SK-N-SH treated with all-trans-retinoic acid at 6 μM for 48 hours (cell line): ENCODE measurements around the gene IFIT1B.

Experiments used
- ATAC-seq: fragments of 200-7000 bp; cut with Tn5 transposase; 3 replicates; pipeline ENCODE4 v1.9.1; 2020; ENCODE audit warnings: mild to moderate bottlenecking, moderate library complexity
- GLIS3 ChIP-seq: fragments of 250-450 bp; sonication (Bioruptor Pico); IDR thresholded peaks from 2 replicates; pipeline ENCODE4 v1.5.0; 2020; ENCODE audit warnings: mild to moderate bottlenecking, moderate library complexity
- ISL1 ChIP-seq: fragments of 250-450 bp; sonication (Bioruptor Pico); IDR thresholded peaks from 2 replicates; pipeline ENCODE4 v2.1.2; 2022; ENCODE audit warnings: mild to moderate bottlenecking, moderate library complexity
- OSR1 ChIP-seq: fragments of 250-450 bp; sonication (Bioruptor Pico); IDR thresholded peaks from 2 replicates; pipeline ENCODE4 v1.8.0; 2022; ENCODE audit warnings: moderate library complexity, mild to moderate bottlenecking, inconsistent platforms
- RARB ChIP-seq: fragments of 250-450 bp; sonication (Bioruptor Pico); IDR thresholded peaks from 2 replicates; pipeline ENCODE4 v1.8.0; 2021; ENCODE audit warnings: mild to moderate bottlenecking, moderate library complexity
- SNAI2 ChIP-seq: fragments of 250-450 bp; sonication (Bioruptor Pico); IDR thresholded peaks from 2 replicates; pipeline ENCODE4 v1.5.0; 2020; ENCODE audit warnings: mild to moderate bottlenecking, moderate library complexity
- TCF4 ChIP-seq: fragments of 250-450 bp; sonication (Bioruptor Pico); IDR thresholded peaks from 2 replicates; pipeline ENCODE4 v1.8.0; 2021; ENCODE audit warnings: mild to moderate bottlenecking, moderate library complexity, borderline replicate concordance
- TOX ChIP-seq: fragments of 250-450 bp; sonication (Bioruptor Pico); IDR thresholded peaks from 2 replicates; pipeline ENCODE4 v1.8.0; 2021; ENCODE audit warnings: mild to moderate bottlenecking, moderate library complexity, borderline replicate concordance
- ZFP3 ChIP-seq: fragments of 250-450 bp; sonication (Bioruptor Pico); IDR thresholded peaks from 2 replicates; pipeline ENCODE4 v1.5.0; 2020; ENCODE audit warnings: mild to moderate bottlenecking, moderate library complexity
- ZFP30 ChIP-seq: fragments of 450-650 bp; formaldehyde crosslinking; IDR thresholded peaks from 2 replicates; pipeline ENCODE4 v1.5.0; 2022; ENCODE audit warnings: mild to moderate bottlenecking, moderate library complexity
- ZNF565 ChIP-seq: fragments of 450-650 bp; formaldehyde crosslinking; conservative IDR thresholded peaks from 2 replicates; pipeline ENCODE4 v1.5.0; 2020; ENCODE audit warnings: low read depth, mild to moderate bottlenecking, moderate library complexity
- ZNF70 ChIP-seq: fragments of 450-650 bp; formaldehyde crosslinking; IDR thresholded peaks from 2 replicates; pipeline ENCODE4 v1.5.0; 2020; ENCODE audit warnings: mild to moderate bottlenecking, moderate library complexity
- ZNF8 ChIP-seq: fragments of 450-650 bp; formaldehyde crosslinking; IDR thresholded peaks from 2 replicates; pipeline ENCODE4 v1.5.0; 2020; ENCODE audit warnings: mild to moderate bottlenecking, moderate library complexity
- TF ChIP-seq, protein P1 (sequence below): fragments of 250-450 bp; sonication (Bioruptor Pico); IDR thresholded peaks from 2 replicates; pipeline ENCODE4 v1.5.1; 2020; ENCODE audit warnings: low read depth, mild to moderate bottlenecking, moderate library complexity
- TF ChIP-seq, protein P2 (sequence below): fragments of 250-450 bp; sonication (Bioruptor Pico); IDR thresholded peaks from 2 replicates; pipeline ENCODE4 v1.8.0; 2021; ENCODE audit warnings: low read depth, mild to moderate bottlenecking, moderate library complexity, borderline replicate concordance
- TF ChIP-seq, protein P3 (sequence below): fragments of 250-450 bp; sonication (Bioruptor Pico); IDR thresholded peaks from 2 replicates; pipeline ENCODE4 v1.5.0; 2020; ENCODE audit warnings: mild to moderate bottlenecking, moderate library complexity
- TF ChIP-seq, protein P4 (sequence below): fragments of 250-450 bp; sonication (Bioruptor Pico); IDR thresholded peaks from 2 replicates; pipeline ENCODE4 v1.8.0; 2020; ENCODE audit warnings: mild to moderate bottlenecking, moderate library complexity, borderline replicate concordance
- TF ChIP-seq, protein P5 (sequence below): fragments of 250-450 bp; sonication (Bioruptor Pico); IDR thresholded peaks from 2 replicates; pipeline ENCODE4 v1.5.1; 2021; ENCODE audit warnings: mild to moderate bottlenecking, moderate library complexity

IFIT1B gene

DNA sequence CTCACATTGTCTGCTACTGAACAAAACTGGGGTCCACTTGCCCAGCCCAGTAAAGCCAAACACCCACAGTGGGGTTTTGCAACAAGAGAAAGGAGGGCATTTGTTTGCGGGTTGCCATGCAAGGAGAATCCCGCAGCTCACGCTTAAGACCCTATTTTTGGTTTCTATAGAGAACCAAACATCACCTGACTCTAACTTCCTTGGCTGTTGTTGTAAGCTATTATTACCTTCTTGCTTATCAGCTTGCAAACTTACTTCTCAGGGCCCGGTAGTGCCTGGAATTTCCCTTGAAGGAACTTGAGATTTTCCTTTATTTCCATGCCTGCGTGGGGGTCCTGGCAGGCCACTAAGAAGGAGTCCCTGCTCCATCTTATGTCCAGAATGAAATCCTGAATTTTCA, 29.4 kb upstream of the IFIT1B start:
- TF ChIP-seq GLIS3 (CRISPR knock-in tag) (no peak), ISL1 (no peak), TCF4 (CRISPR knock-in tag) (no peak), ZFP3 (CRISPR knock-in tag) (no peak), ZNF70 (no peak), ZNF565 (CRISPR knock-in tag) (no peak), SNAI2 (no peak), OSR1 (CRISPR knock-in tag) (no peak), ZNF8 (CRISPR knock-in tag) (no peak), TOX (CRISPR knock-in tag) (no peak), RARB (CRISPR knock-in tag) (no peak)
- TF ChIP-seq, protein P1, sequence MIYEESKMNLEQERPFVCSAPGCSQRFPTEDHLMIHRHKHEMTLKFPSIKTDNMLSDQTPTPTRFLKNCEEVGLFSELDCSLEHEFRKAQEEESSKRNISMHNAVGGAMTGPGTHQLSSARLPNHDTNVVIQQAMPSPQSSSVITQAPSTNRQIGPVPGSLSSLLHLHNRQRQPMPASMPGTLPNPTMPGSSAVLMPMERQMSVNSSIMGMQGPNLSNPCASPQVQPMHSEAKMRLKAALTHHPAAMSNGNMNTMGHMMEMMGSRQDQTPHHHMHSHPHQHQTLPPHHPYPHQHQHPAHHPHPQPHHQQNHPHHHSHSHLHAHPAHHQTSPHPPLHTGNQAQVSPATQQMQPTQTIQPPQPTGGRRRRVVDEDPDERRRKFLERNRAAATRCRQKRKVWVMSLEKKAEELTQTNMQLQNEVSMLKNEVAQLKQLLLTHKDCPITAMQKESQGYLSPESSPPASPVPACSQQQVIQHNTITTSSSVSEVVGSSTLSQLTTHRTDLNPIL (CRISPR knock-in tag): no peak
- TF ChIP-seq, protein P2, sequence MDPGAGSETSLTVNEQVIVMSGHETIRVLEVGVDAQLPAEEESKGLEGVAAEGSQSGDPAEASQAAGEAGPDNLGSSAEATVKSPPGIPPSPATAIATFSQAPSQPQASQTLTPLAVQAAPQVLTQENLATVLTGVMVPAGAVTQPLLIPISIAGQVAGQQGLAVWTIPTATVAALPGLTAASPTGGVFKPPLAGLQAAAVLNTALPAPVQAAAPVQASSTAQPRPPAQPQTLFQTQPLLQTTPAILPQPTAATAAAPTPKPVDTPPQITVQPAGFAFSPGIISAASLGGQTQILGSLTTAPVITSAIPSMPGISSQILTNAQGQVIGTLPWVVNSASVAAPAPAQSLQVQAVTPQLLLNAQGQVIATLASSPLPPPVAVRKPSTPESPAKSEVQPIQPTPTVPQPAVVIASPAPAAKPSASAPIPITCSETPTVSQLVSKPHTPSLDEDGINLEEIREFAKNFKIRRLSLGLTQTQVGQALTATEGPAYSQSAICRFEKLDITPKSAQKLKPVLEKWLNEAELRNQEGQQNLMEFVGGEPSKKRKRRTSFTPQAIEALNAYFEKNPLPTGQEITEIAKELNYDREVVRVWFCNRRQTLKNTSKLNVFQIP: no peak
- TF ChIP-seq, protein P3, sequence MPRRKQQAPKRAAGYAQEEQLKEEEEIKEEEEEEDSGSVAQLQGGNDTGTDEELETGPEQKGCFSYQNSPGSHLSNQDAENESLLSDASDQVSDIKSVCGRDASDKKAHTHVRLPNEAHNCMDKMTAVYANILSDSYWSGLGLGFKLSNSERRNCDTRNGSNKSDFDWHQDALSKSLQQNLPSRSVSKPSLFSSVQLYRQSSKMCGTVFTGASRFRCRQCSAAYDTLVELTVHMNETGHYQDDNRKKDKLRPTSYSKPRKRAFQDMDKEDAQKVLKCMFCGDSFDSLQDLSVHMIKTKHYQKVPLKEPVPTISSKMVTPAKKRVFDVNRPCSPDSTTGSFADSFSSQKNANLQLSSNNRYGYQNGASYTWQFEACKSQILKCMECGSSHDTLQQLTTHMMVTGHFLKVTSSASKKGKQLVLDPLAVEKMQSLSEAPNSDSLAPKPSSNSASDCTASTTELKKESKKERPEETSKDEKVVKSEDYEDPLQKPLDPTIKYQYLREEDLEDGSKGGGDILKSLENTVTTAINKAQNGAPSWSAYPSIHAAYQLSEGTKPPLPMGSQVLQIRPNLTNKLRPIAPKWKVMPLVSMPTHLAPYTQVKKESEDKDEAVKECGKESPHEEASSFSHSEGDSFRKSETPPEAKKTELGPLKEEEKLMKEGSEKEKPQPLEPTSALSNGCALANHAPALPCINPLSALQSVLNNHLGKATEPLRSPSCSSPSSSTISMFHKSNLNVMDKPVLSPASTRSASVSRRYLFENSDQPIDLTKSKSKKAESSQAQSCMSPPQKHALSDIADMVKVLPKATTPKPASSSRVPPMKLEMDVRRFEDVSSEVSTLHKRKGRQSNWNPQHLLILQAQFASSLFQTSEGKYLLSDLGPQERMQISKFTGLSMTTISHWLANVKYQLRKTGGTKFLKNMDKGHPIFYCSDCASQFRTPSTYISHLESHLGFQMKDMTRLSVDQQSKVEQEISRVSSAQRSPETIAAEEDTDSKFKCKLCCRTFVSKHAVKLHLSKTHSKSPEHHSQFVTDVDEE (CRISPR knock-in tag): no peak
- no peak for ATAC-seq

DNA sequence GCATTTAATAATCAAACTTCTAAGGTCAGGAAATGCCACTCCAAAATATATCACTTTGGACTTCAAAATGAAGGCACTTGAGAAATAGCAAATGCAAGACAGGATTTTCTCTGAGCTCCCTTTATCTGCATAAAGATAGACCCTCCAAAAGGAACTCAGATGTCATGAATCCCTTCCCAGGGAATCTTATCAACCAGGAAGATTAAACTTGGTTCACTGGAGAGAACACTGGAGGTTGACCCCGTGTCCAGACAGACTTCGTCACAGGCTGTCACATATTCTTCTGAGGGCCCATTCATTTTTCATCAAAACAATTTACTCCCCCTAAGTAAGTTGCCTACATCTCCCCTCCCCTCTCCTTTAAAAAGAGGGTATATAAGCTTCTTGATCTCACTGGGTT, 28.9 kb upstream of the IFIT1B start:
- ATAC-seq: no peak
- TF ChIP-seq ZFP30 (CRISPR knock-in tag): no peak
- TF ChIP-seq, protein P4, sequence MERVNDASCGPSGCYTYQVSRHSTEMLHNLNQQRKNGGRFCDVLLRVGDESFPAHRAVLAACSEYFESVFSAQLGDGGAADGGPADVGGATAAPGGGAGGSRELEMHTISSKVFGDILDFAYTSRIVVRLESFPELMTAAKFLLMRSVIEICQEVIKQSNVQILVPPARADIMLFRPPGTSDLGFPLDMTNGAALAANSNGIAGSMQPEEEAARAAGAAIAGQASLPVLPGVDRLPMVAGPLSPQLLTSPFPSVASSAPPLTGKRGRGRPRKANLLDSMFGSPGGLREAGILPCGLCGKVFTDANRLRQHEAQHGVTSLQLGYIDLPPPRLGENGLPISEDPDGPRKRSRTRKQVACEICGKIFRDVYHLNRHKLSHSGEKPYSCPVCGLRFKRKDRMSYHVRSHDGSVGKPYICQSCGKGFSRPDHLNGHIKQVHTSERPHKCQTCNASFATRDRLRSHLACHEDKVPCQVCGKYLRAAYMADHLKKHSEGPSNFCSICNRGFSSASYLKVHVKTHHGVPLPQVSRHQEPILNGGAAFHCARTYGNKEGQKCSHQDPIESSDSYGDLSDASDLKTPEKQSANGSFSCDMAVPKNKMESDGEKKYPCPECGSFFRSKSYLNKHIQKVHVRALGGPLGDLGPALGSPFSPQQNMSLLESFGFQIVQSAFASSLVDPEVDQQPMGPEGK: no peak
- no peak for TF ChIP-seq GLIS3 (CRISPR knock-in tag)
- TF ChIP-seq, protein P1 (CRISPR knock-in tag): no peak

DNA sequence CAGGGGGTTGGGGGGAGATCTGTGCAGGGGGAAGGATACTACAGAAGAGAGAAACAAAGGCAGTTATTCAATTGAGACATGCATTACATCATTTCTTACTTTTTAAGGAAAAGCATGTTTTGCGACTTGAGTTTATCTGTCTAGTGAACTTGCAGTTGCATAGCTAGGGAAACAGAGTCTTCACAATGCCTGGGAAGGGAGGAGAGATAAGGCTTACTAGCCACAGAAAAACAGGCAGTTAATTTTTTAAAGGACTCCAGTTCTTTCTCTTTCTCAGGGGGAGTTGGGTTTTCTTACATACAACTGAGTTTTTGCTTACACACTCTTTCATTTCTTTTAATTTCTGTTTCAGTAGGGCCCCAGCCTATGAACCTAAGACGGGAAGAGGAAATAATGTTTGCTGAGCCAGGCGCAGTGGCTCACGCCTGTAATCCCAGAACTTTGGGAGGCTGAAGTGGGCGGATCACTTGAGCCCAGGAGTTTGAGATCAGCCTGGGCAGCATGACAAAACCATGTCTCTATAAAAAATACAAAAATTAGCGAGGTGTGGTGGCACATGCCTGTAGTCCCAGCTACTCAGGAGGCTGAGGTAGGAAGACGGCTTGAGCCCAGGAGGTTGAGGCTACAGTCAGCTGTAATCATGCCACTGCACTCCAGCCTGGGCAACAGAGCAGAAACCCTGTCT, 27.1 kb upstream of the IFIT1B start:
- peak; percentile 17; the same call in 2 of the 3 replicates for ATAC-seq

DNA sequence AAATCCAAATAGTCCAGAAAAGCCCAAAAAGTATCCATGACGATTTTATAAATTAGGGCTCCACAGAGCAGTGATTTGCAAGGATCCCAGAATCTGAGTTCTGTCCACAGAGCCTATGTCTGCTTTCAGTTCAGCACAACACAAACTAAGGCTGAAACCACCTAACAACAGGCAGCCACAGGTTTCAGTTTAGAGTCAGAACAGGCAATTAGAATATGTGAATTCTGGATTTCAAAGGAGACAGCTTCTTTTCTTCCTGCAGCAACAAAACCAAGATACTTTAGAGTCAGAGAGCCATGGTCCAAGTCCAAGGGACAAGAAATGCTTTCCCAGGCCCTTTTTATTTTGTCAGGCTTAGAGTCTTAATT, 26.5 kb upstream of the IFIT1B start:
- ATAC-seq: peak; percentile 66
- no peak for TF ChIP-seq RARB (CRISPR knock-in tag)

DNA sequence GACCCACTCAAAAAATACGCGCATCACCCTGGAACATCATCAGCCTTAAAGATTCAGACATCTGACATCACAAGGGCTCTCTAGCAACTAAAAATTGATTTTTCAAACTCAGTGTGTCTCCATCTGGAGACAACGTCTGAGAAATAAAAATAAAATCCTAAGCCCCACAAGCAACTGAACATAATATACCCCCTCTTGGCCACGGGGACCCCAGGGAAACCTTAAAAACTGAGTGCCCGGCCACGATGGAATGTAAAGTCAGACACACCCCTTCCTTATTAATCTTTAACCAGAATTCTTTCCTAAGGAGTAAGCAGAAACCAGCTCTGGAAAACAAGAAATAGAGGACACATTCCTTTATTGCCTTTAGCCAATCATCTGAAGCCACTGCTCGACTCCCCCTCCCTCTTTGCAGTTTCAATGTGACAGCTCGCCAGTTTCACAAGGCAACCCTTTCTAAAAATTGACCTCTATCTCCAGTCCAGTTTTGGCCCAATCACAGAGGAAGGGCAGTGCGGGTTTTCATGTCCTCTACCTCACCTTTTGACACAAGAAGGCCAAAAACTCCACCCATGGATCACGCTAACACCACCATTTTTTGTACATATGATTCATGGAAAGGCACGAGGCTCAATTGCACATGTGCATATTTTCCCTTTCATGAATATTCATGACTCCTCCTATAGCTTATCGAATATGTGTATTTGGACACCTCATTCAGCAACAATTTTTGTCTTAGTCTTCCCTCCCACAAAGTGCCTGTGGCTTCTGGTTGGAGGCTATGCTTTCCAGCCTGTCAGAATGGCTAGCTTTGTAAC, 25.9 kb upstream of the IFIT1B start:
- no peak; the same call in 1 of the 2 replicates for TF ChIP-seq ISL1
- no peak for TF ChIP-seq GLIS3 (CRISPR knock-in tag)
- TF ChIP-seq, protein P4: no peak
- TF ChIP-seq ZNF565 (CRISPR knock-in tag): no peak
- TF ChIP-seq ZNF70: no peak
- no peak for TF ChIP-seq SNAI2
- TF ChIP-seq, protein P5, sequence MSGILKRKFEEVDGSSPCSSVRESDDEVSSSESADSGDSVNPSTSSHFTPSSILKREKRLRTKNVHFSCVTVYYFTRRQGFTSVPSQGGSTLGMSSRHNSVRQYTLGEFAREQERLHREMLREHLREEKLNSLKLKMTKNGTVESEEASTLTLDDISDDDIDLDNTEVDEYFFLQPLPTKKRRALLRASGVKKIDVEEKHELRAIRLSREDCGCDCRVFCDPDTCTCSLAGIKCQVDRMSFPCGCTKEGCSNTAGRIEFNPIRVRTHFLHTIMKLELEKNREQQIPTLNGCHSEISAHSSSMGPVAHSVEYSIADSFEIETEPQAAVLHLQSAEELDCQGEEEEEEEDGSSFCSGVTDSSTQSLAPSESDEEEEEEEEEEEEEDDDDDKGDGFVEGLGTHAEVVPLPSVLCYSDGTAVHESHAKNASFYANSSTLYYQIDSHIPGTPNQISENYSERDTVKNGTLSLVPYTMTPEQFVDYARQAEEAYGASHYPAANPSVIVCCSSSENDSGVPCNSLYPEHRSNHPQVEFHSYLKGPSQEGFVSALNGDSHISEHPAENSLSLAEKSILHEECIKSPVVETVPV (CRISPR knock-in tag): no peak
- peak; percentile 90 for ATAC-seq
